ENCODE results near the gene CTTNBP2.

DNA sequence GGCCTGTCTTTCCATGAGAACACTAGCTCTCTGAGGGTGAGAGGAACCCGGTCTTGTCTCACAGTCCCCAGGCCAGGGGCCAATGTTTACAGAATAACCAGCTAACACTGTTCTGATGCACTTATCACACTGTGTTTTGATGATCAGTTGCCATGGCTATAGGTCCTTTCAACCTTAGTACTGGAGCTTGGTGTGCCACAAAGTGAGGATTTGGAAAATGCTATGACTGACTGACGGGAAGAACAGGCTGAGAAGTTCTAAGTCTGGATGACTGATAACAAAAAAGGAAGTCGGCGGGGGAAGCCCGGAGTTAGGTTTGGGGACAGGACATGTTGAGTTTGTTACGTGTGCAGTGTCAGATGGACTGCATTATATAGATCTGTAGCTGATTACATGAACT is 141.8 kb downstream of the CTTNBP2 start:
- TF ChIP-seq POLR2AphosphoS5 (IDR thresholded peaks at IDR 0.05) (no peak), EP300 (IDR thresholded peaks at IDR 0.05) (no peak), POLR2A (IDR thresholded peaks at IDR 0.05) (no peak)
- TF ChIP-seq, protein P1, sequence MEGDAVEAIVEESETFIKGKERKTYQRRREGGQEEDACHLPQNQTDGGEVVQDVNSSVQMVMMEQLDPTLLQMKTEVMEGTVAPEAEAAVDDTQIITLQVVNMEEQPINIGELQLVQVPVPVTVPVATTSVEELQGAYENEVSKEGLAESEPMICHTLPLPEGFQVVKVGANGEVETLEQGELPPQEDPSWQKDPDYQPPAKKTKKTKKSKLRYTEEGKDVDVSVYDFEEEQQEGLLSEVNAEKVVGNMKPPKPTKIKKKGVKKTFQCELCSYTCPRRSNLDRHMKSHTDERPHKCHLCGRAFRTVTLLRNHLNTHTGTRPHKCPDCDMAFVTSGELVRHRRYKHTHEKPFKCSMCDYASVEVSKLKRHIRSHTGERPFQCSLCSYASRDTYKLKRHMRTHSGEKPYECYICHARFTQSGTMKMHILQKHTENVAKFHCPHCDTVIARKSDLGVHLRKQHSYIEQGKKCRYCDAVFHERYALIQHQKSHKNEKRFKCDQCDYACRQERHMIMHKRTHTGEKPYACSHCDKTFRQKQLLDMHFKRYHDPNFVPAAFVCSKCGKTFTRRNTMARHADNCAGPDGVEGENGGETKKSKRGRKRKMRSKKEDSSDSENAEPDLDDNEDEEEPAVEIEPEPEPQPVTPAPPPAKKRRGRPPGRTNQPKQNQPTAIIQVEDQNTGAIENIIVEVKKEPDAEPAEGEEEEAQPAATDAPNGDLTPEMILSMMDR (IDR thresholded peaks at IDR 0.05): no peak
